Amygdala (tissue), 56 donors: Measurements from ENCODE around the gene TRMT10B.
"Not testable (repeated sequence)": the region's sequence is repeated elsewhere in the genome, so short reads cannot be mapped to it uniquely, and the experiment has no call there.

ENCODE experiments used
- DNase-seq, 56 donors: peaks; one replicate each; lab custom pipeline; 2025; lab: John Stamatoyannopoulos, UW

TRMT10B gene

GRCh38 chr9:37749129-37749528 lies 4.5 kb upstream of the TRMT10B start:
- no peak for DNase-seq

- DNase-seq: no peak
Measured at GRCh38 chr9:37751186-37751585, 2.4 kb upstream of the TRMT10B start.

GRCh38 chr9:37751704-37752103 lies 1.9 kb upstream of the TRMT10B start:
- not testable (repeated sequence) for DNase-seq

GRCh38 chr9:37752112-37752511 lies 1.5 kb upstream of the TRMT10B start:
- DNase-seq: not testable (repeated sequence)

GRCh38 chr9:37752642-37753488 lies 740 bp upstream of the TRMT10B start:
- no peak for DNase-seq

GRCh38 chr9:37758747-37759146 lies 5.1 kb downstream of the TRMT10B start:
- DNase-seq: no peak

- DNase-seq: no peak
Measured at GRCh38 chr9:37760416-37761161, 7.0 kb downstream of the TRMT10B start.

GRCh38 chr9:37761511-37761910 lies 7.9 kb downstream of the TRMT10B start:
- no peak for DNase-seq

GRCh38 chr9:37765263-37765662 lies 11.7 kb downstream of the TRMT10B start:
- not testable (repeated sequence) for DNase-seq

GRCh38 chr9:37769306-37769705 lies 15.7 kb downstream of the TRMT10B start:
- no peak for DNase-seq

- no peak for DNase-seq
Measured at GRCh38 chr9:37769995-37770394, 16.4 kb downstream of the TRMT10B start.

- DNase-seq: no peak
Measured at GRCh38 chr9:37775216-37775919, 21.8 kb downstream of the TRMT10B start.

GRCh38 chr9:37776328-37776727 lies 22.7 kb downstream of the TRMT10B start:
- DNase-seq: no peak

- DNase-seq: no peak
Measured at GRCh38 chr9:37778534-37778933, 24.9 kb downstream of the TRMT10B start.

- no peak for DNase-seq
Measured at GRCh38 chr9:37784291-37784615, 30.6 kb downstream of the TRMT10B start.

GRCh38 chr9:37784616-37785483 lies 31.2 kb downstream of the TRMT10B start, which contains the start of gene EXOSC3:
Gene EXOSC3, minus strand, starts transcription at chr9:37785064. Its CDS starts 20 bp downstream, at chr9:37785044.
- peak; percentile 34 to 93 (median 82) for DNase-seq

GRCh38 chr9:37787059-37787458 lies 33.5 kb downstream of the TRMT10B start:
- no peak for DNase-seq

GRCh38 chr9:37788332-37788731 lies 34.7 kb downstream of the TRMT10B start:
- no peak for DNase-seq

GRCh38 chr9:37790096-37790495 lies 36.5 kb downstream of the TRMT10B start:
- no peak for DNase-seq

GRCh38 chr9:37792122-37792521 lies 38.5 kb downstream of the TRMT10B start:
- DNase-seq: no peak
